Right lobe of liver (tissue), 4 donors: ENCODE data around the gene CDKAL1.

Experiments used
- CTCF ChIP-seq, 4 donors: fragments of 200-600 bp in 3 of 4; fragments of 450-650 bp in 1 of 4; IDR thresholded peaks; one replicate each; pipeline versions ENCODE4 v1.5.1 to v1.8.0; 2016 to 2022; ENCODE audit warnings: antibody characterized with exemption in 4 of 4, mild to moderate bottlenecking in 2 of 4
- POLR2A ChIP-seq: fragments of 450-650 bp; IDR thresholded peaks from one replicate; pipeline ENCODE4 v1.6.1; 2017; ENCODE audit warnings: antibody characterized with exemption, mild to moderate bottlenecking
- donor health status: DM: no; HTN: no; CAD: no.
- donor health status: DM: no; HTN: no; CAD: no.
- donor health status: DM: no; HTN: yes; CAD: no.

DNA sequence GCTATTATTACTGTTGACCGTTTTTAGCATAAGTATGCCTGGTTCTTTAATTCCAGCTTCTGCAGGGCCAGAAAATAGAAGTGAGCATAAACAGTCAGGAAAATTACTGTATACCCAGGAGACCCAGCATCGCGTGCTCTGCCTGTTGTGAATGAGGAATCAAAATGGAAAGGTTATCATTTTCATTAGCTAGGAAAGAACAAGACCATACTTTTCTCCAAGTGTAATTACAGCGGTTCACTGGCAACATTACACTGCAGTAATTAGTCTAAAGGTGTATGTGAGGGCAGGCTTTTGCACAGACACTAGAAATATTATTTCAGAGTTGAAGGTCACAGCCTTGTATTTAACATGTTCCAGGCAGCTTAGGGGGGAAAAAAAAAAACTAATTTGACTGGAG lies 655.5 kb downstream of the CDKAL1 start:
- no peak for TF ChIP-seq CTCF (IDR thresholded peaks at IDR 0.05)
- TF ChIP-seq POLR2A = no peak
